OCI-LY7 (cell line): ENCODE results near the gene SERTAD3.

ENCODE experiments used
- CTCF ChIP-seq: fragments of 200-600 bp; sonication (generic); conservative IDR thresholded peaks from 2 replicates; pipeline ENCODE4 v1.5.1; 2014; ENCODE audit warnings: mild to moderate bottlenecking, antibody characterized with exemption, low read length, moderate library complexity, mixed read lengths
- EZH2phosphoT487 ChIP-seq: fragments of 200-600 bp; sonication (generic); IDR thresholded peaks from 2 replicates; pipeline ENCODE4 v1.6.1; 2018; ENCODE audit warnings: low read depth, borderline replicate concordance, mild to moderate bottlenecking, mixed run types, antibody characterized with exemption, low read length, moderate library complexity, mixed read lengths

- TF ChIP-seq CTCF (no peak), EZH2phosphoT487 (no peak)
Measured at GRCh38 chr19:40474737-40475136, 30.6 kb upstream of the SERTAD3 start.
